Astrocyte of the cerebellum (primary cell): ENCODE data around the gene ZER1.
A peak's percentile ranks its signal among the peaks of the same experiment; 100 is the strongest.

Experiments
- DNase-seq: peaks from one replicate; pipeline ENCODE4 v3.0.0-alpha.2; 2011; ENCODE audit warnings: low read depth
- H3K4me3 ChIP-seq: 2 replicates; pipeline ENCODE4 v1.5.1; 2011; ENCODE audit warnings: mild to moderate bottlenecking, low read depth, low read length, moderate library complexity
- in situ Hi-C: cut with HindIII; loops from 2 replicates; pipeline ENCODE4 v1.10.0; 2017; ENCODE audit warnings: low sequenced_read_pairs
- TF ChIP-seq, protein P1 (sequence below): IDR thresholded peaks from 2 replicates; pipeline ENCODE4 v1.5.1; 2012; ENCODE audit warnings: low read length, low read depth, moderate library complexity, mild to moderate bottlenecking; ENCODE audit errors: missing control alignments

Gene ZER1

DNA sequence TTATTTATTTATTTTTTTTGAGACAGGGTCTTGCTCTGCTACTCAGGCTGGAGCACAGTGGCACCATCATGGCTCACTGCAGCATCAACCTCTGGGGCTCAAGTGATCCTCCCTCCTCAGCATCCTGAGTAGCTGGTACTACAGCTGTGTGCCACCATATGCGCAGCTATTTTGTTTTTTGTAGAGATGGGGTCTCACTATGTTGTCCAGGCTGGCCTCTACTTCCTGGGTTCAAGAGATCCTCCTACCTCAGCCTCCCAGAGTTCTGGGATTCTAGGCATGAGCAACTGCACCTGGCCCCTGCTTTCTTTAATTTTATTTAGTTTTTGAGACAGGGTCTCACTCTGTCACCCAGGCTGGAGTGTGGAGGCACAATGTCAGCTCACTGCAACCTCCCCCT, 28.3 kb downstream of the ZER1 start:
- in situ Hi-C loops = no loop called here
- H3K4me3 ChIP-seq = no peak overlapping the region
- no peak for DNase-seq
- TF ChIP-seq, protein P1, sequence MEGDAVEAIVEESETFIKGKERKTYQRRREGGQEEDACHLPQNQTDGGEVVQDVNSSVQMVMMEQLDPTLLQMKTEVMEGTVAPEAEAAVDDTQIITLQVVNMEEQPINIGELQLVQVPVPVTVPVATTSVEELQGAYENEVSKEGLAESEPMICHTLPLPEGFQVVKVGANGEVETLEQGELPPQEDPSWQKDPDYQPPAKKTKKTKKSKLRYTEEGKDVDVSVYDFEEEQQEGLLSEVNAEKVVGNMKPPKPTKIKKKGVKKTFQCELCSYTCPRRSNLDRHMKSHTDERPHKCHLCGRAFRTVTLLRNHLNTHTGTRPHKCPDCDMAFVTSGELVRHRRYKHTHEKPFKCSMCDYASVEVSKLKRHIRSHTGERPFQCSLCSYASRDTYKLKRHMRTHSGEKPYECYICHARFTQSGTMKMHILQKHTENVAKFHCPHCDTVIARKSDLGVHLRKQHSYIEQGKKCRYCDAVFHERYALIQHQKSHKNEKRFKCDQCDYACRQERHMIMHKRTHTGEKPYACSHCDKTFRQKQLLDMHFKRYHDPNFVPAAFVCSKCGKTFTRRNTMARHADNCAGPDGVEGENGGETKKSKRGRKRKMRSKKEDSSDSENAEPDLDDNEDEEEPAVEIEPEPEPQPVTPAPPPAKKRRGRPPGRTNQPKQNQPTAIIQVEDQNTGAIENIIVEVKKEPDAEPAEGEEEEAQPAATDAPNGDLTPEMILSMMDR = no peak

DNA sequence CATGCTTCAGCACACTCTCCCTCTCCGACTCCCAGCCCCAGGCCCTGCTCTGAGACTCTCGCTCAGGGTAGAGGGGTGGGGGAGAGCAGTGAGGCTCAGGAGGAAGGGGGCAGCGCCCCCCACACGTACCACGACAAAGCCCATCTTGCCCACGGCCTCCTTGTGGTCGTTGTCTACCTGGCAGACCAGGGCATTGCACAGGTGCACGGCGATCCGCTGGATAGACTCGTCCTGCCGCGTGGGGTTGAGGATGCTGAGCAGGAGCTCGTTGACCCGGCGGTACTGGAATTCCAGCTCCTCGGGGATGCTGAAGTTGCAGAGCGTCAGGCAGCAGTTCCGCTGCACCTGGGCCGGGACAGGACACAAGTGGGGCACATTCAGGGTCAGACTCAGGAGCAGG, 29.3 kb downstream of the ZER1 start:
- TF ChIP-seq, protein P1 = no peak
- no peak overlapping the region for H3K4me3 ChIP-seq
- in situ Hi-C loops = no loop called here
- no peak for DNase-seq

DNA sequence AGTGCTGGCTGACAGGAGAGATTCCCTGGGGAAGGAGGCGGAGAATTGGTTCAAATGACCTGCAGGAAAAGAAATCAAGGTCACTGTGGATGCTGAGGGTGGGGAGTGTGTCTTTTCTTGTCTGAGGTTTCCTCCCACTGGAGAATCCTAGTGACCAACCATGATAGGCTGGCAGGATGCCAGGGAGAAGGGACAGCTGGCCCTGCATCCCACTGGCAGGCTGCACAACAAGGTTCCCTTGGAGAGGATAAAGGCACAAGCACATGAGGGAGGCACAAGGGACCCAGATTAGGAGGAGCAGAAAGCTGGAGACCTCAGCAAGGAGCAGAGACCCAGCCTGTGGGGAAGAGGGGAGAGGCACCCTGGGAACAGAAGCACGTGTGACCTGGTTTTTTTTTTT, 36.4 kb downstream of the ZER1 start:
- DNase-seq = no peak
- no peak overlapping the region for H3K4me3 ChIP-seq
- TF ChIP-seq, protein P1 = no peak
- in situ Hi-C loops = no loop called here

DNA sequence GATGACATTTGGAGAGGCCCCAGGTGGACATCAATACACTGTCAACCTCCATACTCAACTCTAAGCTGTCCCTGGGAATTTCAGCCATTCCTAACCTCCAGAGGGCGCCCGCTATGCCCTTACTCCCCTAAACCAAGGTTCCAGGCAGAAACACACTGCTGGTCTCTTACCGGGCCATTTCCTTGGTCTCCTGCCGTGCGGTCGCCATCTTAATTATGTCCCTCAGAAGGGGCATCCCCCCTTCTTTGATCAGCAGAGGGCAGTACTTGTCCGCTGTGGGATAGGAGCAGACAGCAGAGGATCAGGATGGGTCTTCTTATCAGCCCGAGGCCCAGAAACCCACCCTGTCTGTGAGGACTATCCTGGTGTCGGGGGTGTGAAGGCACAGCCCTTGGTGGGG, 38.5 kb downstream of the ZER1 start:
- DNase-seq = peak; percentile 76
- no peak overlapping the region for H3K4me3 ChIP-seq
- in situ Hi-C loops = no loop called here
- TF ChIP-seq, protein P1 = peak; percentile 89

DNA sequence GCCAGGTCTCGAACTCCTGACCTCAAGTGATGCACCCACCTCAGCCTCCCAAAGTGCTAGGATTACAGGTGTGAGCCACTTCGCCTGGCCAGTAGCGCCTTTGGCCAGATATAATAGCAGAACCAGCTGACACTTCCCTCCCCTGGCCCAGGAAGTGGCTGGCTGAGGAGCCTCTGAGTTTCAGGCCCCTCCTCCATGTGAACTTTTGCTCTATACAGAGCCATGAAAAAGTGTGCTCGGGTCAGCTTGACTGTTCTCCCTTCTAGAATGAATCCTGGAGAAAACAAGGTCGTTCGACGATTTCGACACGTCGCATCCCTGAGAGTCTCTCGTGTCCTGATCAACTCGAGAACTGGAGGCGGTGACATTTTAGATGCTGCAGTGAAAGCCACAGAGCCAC, 39.2 kb downstream of the ZER1 start:
- in situ Hi-C loops = no loop called here
- TF ChIP-seq, protein P1 = no peak

DNA sequence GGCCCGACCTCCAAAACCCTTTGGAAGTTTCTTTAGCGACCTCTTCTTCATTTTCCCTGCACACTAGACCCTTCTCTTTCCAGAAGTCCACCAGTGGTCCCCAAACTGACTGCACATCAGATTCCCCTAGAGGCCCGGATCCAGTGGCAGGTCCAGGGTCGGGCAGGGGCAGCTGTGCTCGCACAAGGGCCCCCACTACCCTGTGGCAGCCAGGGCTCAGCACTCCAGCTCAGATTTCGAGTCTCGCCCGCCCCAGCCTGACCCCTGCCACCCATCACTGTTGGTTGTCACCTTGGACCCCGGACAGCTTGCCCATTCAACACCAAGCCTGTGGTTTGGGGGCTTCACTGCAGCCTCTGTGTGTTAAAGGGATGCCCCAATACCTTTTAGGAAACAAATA, 40.0 kb downstream of the ZER1 start:
- TF ChIP-seq, protein P1 = no peak
- DNase-seq = no peak
- H3K4me3 ChIP-seq = no peak overlapping the region
- in situ Hi-C loops = no loop called here

More for the DNA sequence above, 39.2 kb downstream of the ZER1 start:
- H3K4me3 ChIP-seq = no peak overlapping the region
- no peak for DNase-seq

DNA sequence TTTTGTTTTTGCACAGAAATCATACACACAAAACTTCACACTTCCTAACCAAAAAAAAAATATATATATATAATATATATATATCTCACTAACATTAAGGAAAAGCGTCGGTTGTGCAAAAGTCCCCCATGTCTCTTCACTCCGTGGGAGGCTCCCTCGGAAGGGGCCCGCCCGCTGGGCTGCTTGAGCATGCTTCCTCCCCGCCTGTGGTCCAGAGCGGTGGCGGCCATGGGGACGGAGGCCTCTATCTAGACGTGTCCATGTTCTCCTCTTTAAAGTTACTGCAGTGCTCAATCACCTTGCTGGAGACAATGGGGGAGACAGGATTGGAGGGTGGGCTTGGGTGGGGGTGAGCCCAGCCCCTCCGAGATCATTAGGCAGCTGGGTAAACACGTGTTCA, 40.6 kb downstream of the ZER1 start:
- no peak for DNase-seq
- no peak overlapping the region for H3K4me3 ChIP-seq
- in situ Hi-C loops = no loop called here
- TF ChIP-seq, protein P1 = no peak
